ENCODE data around the gene DPYD.

DPYD gene

DNA sequence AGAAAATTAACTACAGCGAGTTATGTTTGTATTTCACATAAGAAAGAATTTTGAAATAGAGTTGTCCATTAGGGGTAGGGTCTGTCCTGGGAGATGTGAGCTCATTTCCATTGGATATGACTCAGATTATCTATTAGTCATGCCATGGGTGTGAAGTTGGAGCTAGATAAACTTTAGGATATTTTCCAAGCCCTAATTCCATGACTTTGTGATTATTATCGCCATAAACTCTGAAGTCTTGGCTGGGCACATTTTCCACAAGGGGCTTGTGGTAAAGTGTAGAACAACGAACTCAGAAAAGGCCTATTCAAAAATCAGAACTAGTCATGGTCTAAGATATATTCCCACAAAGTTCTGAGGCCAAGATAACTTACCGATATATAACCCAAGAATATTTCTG is 396.6 kb downstream of the DPYD start:
- no peak for DNase-seq (ENCODE audit: low read depth)

DNA sequence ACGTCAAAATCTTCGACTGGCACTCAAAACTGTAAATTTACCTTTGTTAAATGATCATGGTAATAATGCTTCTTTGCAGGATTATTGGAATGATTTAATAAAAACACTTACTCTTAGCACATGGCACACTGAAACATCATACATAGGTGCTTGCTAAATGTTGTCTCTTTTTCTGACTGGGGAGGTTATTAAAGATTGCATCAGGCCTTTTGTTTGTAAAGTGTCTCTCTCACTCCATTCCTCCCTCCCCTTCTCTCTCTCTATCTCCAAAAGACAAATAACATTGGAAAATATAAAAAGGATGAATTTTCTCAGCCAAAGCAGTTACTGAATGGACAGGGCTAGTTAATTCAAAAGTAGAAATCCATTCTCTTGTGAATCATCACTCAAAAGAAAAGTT is 404.2 kb downstream of the DPYD start:
- DNase-seq (ENCODE audit: low read depth) = no peak

DNA sequence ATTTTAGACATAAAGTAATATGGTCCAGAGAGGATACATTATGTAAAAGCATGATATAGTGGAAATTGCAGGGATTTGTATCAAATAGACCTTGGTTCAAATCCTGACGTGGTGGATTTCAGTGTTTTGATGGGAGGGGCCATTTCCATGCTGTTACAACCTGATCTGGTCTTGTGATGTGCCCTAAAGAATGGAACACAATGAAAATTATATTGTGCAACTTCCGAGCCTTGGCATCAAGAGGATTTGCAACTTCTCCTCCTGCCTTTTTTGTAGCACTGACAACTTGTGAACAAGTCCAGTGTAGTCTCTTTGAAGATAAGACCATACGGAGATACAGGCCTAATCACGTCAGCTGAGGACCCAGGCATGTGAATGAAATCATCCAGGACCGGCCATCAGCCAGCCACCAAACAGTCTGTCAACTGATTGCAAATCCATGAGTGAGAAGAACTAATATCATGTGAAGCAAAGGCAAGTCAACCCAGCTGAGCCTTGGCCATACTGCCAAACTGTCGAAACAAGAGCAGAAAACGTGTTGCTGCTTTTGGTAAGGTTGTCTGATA is 412.1 kb downstream of the DPYD start:
- DNase-seq (ENCODE audit: low read depth) = no peak

DNA sequence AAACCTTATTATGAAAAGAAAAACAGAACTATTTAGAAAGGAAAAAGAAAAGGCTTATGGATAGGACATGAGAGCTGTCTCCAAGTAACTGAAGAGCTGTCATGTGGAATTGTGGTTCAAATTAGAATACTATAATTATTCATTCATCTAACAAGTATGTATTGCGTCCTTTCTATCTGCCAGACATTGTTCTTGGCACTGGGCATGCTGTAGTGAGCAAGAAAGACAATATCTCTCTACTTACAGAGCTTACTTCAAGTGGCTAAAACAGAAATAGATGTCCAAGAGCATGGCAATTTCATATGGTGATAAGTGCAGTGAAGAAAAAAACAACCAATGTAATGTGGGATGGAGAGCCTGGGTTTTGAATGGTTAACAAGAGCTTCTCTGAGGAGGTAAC is 413.0 kb downstream of the DPYD start:
- DNase-seq (ENCODE audit: low read depth) = no peak

DNA sequence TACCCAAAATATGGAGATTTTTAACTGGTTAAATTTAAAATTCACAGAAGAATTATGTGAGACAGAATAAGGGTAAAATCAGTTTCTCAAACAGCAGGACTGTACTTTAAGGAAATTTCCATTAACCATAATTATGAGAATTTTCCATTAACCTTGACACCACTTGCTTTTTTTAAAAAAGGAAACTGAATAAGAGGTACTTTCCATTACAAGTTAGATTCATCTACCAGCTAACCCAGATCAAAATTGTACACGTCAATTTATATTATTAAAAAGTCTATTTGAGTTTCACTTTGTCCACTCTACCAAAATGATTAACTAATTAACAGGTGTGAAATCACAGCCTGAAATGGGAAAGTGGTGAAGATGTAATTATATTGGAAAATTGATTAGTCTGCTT is 414.5 kb downstream of the DPYD start:
- no peak for DNase-seq (ENCODE audit: low read depth)

DNA sequence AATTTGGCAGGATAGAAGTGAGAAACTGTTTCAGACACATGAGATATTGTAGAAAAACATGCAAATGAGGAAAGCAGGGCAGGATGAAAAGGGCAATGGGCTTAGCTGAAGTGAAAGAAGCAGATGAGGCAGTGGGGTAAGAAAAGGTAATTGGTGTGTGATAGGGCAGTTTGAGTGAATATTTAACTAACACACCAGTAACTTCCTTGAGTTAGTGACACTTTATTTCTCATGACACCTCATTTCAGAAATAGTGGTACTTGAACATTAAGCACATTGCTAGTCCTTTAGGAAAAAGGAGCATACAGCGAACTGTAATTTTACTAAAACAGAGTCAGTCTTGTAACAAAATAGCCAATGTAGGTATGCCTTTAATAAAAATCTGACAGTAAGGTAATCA is 415.0 kb downstream of the DPYD start:
- no peak for DNase-seq (ENCODE audit: low read depth)

DNA sequence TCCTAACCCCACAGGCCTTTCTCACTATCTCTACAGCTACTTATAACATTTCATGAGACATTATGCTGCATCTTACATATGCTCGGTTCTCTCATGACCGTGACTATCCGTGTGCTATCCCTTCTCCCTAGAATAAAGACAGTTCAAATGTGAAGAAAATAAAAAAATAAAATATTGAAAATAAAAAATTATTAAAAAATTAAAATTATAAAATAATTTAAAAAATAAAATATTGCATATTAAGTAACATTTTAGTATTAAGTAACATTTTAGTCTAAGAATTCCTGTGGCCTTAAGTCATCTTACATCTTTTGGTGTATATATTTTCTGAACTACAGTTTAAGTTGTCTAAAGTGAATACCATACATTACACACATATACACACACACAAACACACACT is 415.5 kb downstream of the DPYD start:
- no peak for DNase-seq (ENCODE audit: low read depth)

DNA sequence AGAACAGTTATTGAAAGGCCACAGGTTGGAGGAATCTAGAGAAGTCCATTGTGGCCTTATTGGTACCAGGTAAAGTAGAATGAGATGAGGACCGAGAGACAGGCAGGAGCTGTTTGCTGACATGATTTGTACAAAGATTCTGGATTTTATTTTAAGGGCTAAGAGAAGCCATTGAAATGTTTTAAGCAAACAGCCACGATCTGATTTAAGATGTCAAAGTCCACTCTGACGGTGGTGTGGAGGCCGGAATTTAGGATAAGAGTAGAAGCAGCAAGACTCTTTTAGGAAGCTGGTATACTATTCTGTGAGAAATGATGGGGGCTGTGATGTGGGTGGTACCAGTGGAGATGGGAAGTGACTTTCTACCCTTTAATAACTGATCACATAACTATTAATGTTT is 418.5 kb downstream of the DPYD start:
- no peak for DNase-seq (ENCODE audit: low read depth)

DNA sequence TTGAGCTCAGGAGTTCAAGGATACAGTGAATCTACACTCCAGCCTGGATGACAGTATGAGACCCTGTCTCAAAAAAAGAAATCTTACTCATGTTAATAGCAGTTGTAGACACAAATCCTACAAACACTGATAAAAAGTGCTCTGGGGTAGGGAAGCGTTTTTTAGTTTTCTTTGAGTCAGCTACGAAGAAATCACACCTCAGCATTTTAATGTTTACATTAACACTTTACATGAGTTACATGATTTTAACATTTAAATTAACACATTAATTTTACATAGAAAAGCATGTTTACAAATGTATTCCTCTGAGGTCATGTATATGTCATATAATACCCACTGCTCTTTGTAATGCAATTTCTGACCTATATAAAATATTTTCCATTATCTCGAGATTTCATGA is 419.2 kb downstream of the DPYD start:
- no peak for DNase-seq (ENCODE audit: low read depth)

DNA sequence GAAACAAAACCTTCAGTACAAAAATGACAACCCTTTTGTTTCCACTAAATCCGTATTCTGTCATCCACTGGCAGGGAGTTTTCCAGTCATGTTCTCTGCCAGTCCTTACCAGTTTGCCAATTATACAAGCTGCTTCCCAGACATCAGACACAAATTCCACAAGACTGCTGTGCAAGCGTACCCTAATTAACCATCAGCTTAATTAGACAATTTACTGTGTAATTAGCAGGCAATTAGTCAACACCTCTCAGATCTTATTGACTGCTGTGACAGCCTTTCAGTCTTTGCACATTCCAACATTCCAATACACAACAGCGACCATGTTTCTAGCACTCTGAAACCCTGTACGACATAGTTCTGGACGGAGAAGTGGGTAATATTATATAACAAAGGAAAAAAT is 420.1 kb downstream of the DPYD start:
- DNase-seq (ENCODE audit: low read depth) = no peak

DNA sequence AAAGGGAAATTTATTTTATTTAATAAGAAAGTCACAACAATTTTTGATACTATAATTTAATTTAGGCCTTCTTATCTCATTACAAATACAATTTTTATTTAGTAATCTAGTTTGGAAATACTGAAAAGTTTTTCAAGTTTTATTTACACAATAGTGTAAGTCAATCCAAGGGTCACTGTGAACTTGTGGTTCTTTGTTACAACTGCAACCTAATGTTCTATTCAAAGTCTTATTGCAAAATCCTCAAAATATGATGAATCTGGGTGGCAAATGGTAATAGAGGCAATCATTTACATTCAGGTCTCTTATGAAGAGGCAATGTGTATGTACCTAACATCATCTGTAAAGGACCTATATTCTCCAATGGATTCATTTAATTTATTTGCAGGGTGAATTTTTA is 421.2 kb downstream of the DPYD start:
- DNase-seq (ENCODE audit: low read depth) = no peak

DNA sequence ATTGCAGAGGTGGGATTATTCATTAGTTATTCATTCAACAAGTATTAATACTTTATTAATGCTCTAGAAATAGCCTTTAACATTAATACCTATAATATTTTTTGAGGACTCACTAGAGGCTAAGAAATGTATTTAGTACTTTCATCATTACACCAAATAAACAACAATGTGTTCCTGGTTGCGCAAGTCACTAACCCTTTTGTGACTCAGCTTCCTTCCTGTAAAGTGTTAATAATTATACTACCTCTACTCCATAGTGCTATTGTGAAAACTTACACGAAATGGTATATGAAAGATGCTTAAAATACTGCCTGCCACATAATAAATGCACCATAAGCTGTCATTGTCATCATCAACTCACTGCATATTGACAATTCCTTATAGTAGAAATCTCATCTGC is 431.0 kb downstream of the DPYD start:
- DNase-seq (ENCODE audit: low read depth) = no peak

DNA sequence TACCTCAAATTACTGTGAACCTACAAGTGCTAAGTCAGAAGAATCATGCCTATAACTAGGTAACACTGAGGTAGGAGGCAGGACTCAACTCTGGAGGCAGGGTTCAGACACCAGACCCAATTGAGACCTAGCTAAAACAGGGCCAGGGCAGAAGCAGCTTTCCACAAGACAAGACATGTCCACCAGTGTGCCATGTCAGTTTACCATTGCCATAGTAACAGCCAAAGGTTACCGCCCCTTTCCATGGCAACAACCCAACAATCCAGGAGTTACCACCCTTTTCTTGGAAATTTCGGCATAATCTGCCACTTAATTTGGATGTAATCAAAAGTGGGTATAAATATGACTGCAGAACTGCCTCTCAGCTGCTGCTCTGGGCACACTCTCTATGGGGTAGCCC is 432.3 kb downstream of the DPYD start:
- DNase-seq (ENCODE audit: low read depth) = no peak

DNA sequence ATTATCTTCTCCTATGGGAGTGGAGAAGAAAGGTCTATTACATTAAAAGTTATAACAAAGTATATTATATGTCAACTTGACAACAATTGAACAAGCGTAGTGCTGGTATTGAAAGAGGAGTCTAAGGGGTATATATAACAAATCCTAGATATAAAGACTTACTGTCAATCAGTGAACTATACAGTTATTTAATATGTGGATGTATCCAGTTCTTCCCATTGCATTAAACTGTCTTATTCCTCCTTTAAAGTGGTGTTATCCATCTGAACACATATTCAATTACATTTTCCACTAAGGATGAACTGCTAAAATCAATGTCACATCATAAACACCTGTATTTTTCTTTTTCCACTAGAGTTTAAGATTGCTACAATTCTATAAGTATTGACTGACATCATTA is 438.8 kb downstream of the DPYD start:
- no peak for DNase-seq (ENCODE audit: low read depth)

DNA sequence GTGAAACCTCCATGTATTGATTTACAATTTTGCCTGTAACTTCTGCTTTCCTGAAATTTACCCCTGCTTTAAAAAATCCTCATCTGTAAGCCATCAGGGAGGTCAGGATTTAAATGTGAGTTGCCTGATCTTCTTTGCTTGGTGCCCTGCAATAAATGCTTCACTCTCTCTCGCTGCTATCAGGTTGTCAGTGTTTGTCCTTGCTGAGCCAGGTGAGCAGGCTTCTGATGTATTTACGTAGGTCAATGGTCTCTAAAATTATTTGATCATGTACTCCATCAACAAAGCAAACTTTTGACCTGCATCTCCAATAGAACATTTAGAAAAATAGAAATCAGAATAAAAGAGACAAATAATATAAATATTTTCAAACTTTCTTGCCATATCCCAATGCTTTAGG is 453.4 kb downstream of the DPYD start:
- no peak for DNase-seq (ENCODE audit: low read depth)

DNA sequence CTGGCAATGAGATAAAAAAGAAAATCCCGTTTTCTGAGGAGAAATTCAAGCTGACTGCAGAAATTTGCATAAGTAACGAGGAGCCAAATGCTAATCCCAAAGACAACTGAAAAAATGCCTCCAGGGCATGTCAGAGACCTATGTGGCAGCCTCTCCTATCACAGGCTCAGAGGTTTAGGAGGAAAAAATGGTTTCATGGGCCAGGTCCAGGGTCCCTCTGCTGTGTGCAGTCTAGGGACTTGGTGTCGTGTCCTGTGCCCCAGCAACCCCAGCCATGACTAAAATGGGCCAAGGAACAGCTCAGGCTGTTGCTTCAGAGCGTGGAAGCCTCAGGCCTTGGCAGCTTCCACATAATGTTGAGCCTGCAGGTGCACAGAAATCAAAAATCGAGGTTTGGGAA is 456.5 kb downstream of the DPYD start:
- no peak for DNase-seq (ENCODE audit: low read depth)

DNA sequence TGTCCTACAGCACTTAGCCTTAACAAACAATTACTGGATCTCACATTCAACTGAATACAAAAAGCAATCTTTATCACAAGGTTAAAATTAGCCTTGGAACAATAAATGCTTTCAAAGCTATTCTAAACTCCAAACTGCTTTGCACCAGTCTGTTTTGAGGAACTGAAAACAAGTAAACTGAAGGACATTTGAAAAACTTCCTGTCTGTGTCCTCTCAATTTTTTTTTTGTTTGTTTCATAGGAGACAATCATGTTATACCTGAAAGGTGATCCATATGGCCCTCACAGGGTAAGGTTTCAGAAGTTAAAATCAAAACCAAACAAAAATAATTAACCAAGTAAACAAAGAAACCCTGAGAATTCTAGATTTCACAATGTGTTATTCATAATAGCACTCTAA is 459.1 kb downstream of the DPYD start:
- DNase-seq (ENCODE audit: low read depth) = no peak

DNA sequence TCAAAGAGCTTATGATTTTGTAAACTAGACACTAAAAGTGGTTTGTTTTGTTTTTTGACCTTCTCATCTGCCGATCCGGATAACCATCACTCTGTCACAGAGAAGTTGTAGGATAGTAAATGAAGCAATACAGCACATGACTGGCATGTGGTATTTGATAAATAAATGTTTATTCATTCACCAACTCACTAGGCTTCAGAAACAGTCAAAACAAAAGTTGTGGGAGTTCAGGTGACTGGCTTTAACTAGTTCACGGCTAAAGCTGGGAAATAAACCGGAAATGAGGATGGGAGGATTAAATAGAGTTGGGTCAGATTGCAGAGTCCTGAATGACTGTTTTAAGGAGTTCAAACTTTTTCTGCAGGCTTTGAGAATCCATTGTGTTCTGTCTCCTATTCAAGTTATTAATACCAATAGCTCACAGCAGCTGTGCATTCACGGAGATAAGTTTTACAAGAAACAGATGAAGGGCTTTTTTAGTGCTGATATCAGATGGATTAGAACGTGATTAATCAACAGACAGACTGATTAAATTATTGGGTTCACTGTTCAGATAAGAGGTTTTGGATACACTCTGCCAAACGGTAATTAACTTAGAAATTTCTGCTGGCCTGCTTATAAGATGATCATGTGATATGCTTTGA is 463.3 kb downstream of the DPYD start:
- no peak for DNase-seq (ENCODE audit: low read depth)

DNA sequence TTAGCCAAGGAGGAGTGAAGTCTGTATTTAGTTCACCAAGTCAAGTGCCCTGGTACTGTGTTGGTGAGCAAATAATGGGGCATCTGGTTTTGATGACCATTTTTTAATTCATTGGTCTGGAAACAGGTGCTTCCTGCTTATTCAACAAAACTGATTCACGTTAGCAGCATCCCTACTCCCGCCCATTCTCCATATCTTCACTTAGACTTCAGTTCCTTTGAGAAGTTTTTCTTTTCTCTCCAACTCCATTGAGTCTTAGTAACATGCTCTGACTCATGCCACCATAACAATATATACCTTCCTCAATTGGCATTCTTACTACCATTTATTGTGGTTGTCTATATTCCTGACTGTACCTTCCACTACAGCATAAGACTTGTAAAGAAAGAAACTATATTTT is 468.9 kb downstream of the DPYD start:
- DNase-seq (ENCODE audit: low read depth) = no peak

DNA sequence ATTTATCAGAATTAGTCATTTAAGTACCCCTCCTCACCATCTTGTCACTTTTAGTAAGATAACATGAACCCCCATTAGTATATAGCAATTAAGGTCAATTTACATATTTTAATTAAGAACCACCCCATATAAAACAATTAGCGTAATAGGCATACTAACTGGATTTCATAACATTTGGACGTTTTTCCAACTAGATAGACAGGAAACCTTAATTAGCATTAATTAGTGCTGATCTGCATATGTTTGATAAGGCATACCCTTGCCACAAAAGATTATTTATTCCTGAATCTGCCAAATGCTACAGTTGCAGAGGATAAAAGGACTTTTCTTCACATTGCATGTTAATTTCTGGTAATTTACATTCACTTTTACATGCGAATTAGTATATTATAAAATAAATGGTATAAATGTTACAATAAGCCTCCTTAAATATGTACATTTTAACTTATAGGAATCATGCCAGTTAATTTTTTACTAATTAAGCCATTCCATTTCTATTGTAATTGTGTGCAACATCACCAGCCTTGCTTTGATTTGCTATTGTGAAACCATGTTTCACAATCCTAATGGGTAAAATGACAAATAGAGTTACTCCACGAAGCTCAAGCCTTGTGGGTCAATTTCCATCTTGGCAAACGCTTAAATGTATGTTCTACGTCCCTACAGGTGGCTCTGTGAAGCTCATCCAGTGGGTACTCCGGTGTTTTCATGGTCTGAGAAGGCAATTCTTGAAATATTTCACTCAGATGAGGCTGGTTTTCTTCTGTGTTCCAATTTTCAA is 469.6 kb downstream of the DPYD start:
- DNase-seq (ENCODE audit: low read depth) = no peak

DNA sequence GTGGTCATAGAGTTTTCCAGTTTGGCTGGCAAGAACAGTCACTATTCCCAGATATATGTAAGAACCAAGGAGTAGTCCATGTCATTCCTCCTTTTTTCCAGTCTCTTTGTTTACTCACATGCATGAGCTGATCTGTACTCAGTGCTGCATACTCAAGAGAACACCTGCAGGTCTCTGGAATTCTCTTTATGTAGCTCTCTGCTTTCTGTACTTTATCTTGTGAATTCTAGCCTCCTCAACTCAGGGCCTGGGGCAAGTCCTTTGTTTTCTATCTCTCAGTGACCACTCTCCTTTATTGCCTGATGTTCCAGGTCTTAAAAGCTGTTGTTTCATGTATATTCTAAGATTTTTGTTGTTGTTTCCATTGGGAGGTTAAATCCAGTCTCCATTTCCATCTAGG is 478.9 kb downstream of the DPYD start:
- DNase-seq (ENCODE audit: low read depth) = no peak

DNA sequence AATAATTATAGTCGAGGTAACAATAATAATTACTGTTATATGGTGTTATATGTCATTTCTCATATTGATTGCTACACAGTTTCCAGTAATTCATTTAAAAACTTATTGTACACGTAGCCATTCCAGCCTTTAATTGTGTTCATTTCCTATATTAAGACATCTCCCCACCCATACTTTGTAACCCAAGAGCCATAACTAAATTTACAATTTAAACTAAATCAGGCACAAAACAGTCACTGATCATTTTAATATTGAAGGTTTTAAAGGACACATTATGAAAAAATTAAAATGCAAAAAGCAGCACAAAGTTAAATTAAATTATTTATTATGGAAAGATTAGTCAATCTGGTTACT is 487.0 kb downstream of the DPYD start:
- no peak for DNase-seq (ENCODE audit: low read depth)

DNA sequence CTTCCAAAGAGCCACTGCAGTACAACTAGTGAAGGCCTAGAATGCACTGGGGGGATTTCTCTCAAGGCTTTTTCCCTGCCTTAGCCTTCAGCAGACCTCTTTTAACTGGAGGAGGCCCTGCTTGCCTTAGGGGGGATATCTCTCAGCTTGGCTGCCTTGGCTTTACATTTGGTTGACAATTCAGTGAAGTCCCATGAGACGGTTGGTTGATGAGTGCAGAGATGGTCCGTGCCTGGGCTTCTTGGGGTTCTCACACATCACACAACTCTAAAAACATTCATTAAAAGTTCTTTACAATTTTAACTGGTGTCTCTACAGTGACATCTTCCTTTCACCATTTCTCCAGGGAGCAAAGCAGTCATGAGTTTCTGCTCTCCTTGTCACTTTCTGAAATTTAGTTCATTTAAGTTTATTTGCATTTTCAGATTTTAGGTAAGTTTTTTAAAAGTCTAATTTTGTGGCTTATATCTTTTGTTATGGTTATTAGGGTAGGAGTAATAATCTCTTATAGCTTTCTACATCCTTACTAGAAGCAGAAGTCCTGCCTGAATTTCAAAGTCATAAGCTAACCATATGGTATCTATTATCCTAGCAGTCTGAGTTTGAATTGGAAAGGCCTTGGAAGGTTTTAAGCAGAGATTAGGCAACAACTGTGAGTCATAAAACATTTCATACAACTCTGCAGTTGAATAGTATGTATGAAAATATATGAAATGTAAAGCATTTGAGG is 487.6 kb downstream of the DPYD start:
- DNase-seq (ENCODE audit: low read depth) = no peak

Measured in stimulated activated CD8-positive, alpha-beta memory T cell treated with anti-CD3 and anti-CD28 coated beads, Interleukin-15, amount 100 ng/mL, for 1 hour (primary cell).